ENCODE data around the gene CTSZ.
A peak's percentile ranks its signal among the peaks of the same experiment; 100 is the strongest.
"Not testable (repeated sequence)": the region's sequence is repeated elsewhere in the genome, so short reads cannot be mapped to it uniquely, and the experiment has no call there.

CTSZ gene

GRCh38 chr20:58995461-58996225, 11.4 kb downstream of the CTSZ start:
- DNase-seq, result no peak

DNA sequence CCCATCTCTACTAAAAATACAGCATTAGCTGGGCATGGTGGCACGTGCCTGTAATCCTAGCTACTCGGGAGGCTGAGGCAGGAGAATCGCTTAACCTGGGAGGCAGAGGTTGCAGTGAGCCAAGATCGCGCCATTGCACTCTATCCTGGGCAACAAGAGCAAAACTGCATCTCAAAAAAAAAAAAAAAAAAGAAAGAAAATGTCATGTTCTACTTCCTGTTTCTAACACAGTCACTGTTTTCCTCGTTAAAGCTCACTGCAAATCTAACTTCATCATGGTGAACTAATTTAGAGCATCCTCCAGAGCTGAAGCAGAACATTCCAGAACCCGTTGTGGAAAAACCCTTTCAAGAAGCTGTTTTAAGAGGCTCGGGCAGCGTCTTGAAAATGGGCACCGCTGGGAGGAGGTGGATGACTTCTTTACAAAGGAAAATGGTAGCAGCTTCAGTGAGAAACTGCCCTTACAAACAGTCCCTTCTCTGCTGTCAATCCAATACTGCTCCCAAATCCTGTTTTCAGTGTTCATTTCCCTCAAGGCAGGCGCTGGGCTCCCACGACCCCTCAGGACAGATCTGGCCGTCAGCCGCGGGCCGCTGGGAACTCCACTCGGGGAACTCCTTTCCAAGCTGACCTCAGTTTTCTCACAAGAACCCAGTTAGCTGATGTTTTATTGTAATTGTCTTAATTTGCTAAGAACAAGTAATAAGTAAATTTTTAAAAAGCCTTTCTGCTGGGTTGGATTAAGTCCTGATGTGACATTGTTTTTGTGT, 12.5 kb downstream of the CTSZ start:
- DNase-seq, result no peak

DNA sequence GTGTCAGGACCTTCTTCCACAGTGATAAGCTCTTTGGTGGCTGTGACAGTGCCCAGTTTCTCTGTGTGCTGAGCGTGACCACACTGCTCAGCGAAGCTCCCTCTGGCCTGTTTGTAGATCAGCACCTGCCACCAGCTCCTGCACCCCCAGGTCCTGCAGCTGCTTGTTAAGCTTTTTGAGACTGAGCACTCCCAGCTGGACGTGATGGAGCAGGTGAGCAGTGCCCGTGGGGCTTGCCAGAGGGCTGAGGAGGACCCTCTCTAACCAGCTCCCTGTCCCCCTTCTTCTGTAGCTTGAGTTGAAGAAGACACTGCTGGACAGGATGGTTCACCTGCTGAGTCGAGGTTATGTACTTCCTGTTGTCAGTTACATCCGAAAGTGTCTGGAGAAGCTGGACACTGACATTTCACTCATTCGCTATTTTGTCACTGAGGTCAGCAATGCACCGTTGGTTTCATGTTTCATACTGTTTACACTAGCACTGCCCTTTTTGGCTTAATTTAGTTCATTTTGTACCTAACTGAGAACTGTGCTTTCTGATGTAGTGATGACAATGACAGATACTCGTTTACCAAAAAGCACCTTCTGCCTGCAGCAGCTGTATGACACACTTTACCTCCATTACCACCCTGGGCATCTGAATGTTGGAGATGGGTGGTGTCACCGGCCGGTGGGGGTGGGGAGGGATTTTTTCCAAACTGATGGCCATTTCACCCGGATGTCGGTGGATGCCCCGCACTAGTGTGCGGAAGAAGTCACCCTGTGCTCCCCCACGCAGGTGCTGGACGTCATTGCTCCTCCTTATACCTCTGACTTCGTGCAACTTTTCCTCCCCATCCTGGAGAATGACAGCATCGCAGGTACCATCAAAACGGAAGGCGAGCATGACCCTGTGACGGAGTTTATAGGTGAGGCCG, 13.5 kb downstream of the CTSZ start:
- DNase-seq, result no peak

DNA sequence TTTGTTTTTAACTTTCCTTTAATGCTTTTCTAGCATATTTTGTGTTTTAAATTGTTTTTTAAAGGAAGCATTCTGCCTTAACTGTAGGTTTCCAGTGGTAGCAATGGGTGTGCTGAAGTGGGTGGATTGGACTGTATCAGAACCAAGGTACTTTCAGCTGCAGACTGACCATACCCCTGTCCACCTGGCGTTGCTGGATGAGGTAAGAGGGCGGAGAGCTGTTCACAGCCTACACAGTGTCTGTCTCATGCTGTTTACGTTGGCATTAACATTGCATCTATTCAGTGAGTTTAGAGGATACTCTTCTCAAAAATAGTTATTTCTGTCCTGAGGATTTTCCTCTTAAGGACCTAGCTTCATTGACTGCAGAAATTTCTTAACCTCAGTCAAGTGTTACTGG, 14.1 kb downstream of the CTSZ start:
- no peak for DNase-seq

GRCh38 chr20:58991715-58992114, 15.3 kb downstream of the CTSZ start:
- DNase-seq, result no peak

DNA sequence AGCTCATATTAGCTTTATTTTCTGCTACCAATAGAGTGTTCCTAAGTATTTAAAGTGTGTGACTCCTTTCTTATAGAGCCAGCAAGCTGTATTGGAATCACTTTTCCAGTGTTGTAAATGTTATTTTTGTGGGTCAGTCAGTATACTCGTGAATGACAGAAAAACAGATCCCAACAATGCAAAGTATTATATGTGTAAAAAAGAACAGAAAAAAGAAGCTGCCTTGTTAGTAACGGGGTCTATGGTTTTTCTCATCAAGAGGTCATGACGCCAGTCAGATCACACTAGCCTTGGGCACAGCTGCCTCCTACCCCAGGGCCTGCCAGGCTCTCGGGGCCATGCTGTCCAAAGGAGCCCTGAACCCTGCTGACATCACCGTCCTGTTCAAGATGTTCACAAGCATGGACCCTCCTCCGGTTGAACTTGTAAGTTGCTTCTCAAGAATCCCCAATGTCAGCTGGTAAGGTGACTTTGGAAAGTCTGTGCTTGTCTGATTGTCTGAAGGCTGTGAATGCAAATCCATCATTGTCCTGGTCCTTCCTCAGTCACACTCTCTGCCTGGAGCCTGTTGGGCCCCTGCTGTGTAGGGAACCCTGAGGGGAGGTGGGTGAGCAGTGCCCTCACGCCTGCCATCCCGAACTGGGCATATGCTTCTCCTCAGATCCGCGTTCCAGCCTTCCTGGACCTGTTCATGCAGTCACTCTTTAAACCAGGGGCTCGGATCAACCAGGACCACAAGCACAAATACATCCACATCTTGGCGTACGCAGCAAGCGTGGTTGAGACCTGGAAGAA, 16.2 kb downstream of the CTSZ start:
- no peak for DNase-seq

- no peak for DNase-seq
These were observed 17.9 kb downstream of the CTSZ start for GRCh38 chr20:58989196-58989595.

DNA sequence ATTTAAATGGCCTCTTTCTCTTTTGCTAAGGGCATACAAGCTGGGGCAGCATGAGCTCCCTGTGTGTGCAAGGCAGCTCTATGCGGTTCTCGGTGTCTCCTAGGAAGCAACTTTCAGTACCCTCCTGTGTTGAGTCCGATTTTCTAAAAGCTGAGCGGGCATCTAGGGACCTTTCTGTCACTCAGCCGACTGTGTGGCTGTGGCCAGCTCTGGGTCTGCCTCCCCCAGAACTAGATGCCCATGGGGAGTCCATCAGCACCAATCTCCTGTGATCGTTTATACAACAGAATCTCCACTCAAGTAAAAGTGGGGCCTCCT, 18.5 kb downstream of the CTSZ start:
- DNase-seq, result no peak

GRCh38 chr20:58987790-58988564, 19.1 kb downstream of the CTSZ start:
- DNase-seq, result no peak

GRCh38 chr20:58986968-58987517, 20.0 kb downstream of the CTSZ start:
- DNase-seq, result no peak

DNA sequence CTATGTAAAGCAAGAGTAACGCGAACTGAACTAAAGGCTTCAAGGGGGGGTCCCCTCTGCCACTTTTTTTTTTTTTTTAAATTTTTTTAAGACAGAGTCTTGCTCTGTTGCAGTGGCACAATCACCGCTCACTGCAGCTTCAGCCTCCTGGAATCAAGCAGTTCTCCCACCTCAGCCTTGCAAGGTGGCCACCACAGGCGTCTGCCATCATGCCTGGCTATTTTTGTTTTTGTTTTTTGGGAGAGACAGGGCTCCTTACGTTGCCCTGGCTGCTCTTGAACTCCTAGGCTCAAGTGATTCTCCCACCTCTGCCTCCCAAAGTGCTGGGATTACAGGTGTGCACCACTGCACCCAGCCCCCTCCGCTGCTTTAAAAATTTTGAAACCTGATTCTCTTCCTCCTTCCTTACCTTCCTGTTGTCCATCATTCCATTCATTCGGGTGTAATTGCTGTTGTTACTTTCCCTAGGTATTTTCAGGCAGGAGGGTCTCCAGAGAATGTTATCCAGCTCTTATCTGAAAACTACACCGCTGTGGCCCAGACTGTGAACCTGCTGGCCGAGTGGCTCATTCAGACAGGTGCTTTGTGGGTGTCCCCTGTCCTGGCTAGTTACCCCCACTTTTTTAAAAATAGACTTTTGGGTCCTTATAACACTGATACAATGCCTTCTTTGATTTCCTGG, 20.6 kb downstream of the CTSZ start:
- no peak for DNase-seq

DNA sequence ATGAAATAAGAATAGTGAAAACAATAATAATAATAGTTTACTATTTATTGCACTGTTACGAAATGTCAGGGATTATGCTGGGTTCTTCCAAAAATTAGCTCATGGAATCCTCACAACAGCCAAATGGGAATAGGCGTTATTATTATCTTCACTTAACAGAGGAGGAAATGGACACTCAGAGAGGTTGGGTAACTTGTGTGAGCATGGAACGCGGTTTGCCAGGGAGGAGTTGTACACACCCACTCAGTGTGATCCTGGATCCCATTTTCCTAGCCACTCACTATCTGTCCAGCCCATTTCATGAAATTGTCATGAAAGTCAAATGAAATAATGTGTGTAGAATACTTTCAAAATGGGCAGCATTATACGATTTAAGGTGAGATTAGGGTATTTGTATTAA, 21.4 kb downstream of the CTSZ start:
- no peak for DNase-seq

DNA sequence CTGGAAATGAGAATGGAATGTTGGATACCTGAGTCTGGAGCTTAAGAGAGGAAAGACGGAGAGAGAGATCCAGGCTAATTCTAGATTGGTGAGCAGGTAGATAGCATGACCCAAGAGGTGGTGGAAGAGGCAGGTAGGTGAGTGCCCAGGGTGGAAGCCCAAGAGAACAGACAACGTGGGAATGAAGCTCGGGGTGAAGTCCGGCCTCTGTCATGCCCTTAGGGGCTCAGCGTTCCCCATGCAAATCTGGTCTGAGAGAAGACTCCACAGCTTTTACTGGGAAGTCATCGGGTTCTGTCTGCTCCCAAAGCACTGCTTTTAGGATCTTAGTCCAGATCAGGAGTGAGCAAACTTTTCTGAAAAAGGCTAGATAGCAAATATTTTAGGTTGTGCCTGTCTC, 22.4 kb downstream of the CTSZ start:
- DNase-seq, result peak; percentile 5

GRCh38 chr20:58983115-58983468, 24.0 kb downstream of the CTSZ start:
- not testable (repeated sequence) for DNase-seq

GRCh38 chr20:58982406-58983114, 24.5 kb downstream of the CTSZ start:
- DNase-seq, result peak; percentile 86

GRCh38 chr20:58981628-58982364, 25.3 kb downstream of the CTSZ start:
- DNase-seq, result peak; percentile 28

GRCh38 chr20:58980711-58981627, 26.1 kb downstream of the CTSZ start, which contains the start of gene NELFCD:
Gene NELFCD, plus strand, starts transcription at chr20:58981256. Its CDS starts 54 bp downstream, at chr20:58981310.
- peak; percentile 83 for DNase-seq

Measured in NCI-H526 treated with DMSO at 0.1 percent for 48 hours (cell line).